Fibroblast of the aortic adventitia (primary cell): ENCODE results near the gene ABCA4. TPM values are rescaled to one million over a fixed set of nuclear protein-coding genes. Genes with fewer than 3 reads are reported as not detected.

Source experiments
- DNase-seq: peaks from one replicate; pipeline ENCODE4 v3.0.0-alpha.2; 2010; ENCODE audit warnings: low read depth
- H3K4me3 ChIP-seq: 2 replicates; pipeline ENCODE4 v1.5.1; 2011; ENCODE audit warnings: low read depth, mild to moderate bottlenecking, control low read depth, low read length, moderate library complexity
- CTCF ChIP-seq: IDR thresholded peaks from 2 replicates; pipeline ENCODE4 v1.5.1; 2011; ENCODE audit warnings: mild to moderate bottlenecking, low read length, control low read depth, inconsistent platforms; ENCODE audit not compliant: insufficient read depth
- total RNA-seq: library from RNA; depleted of rRNA; stranded (reverse); fragments of >200 nt; gene quantifications from 2 replicates; pipeline ENCODE4 v1.2.3, GENCODE V29; 2012; ENCODE audit warnings: low replicate concordance

Gene ABCA4
- total RNA-seq, 1 donor: 0.09 TPM

- no peak overlapping the region for H3K4me3 ChIP-seq
- no peak for DNase-seq
- TF ChIP-seq CTCF: no peak
Measured at GRCh38 chr1:94017155-94017829, 103.7 kb downstream of the ABCA4 start.

GRCh38 chr1:94015489-94015817, 105.5 kb downstream of the ABCA4 start:
- no peak for TF ChIP-seq CTCF

GRCh38 chr1:94014635-94015488, 106.1 kb downstream of the ABCA4 start:
- peak; percentile 70 for DNase-seq
- H3K4me3 ChIP-seq: no peak overlapping the region
- TF ChIP-seq CTCF: no peak

More at GRCh38 chr1:94015489-94015817, 105.5 kb downstream of the ABCA4 start:
- no peak for DNase-seq
- no peak overlapping the region for H3K4me3 ChIP-seq

- DNase-seq: no peak
- TF ChIP-seq CTCF: no peak
- H3K4me3 ChIP-seq: no peak overlapping the region
Measured at GRCh38 chr1:94014087-94014486, 106.9 kb downstream of the ABCA4 start.

- no peak overlapping the region for H3K4me3 ChIP-seq
- no peak for DNase-seq
- TF ChIP-seq CTCF: no peak
Measured at GRCh38 chr1:94013367-94013878, 107.5 kb downstream of the ABCA4 start.

GRCh38 chr1:94012708-94013366, 108.1 kb downstream of the ABCA4 start:
- no peak overlapping the region for H3K4me3 ChIP-seq
- DNase-seq: peak; percentile 27
- no peak for TF ChIP-seq CTCF
